ENCODE measurements around the gene PAN3. TPM values are rescaled to one million over a fixed set of nuclear protein-coding genes. Genes with fewer than 3 reads are reported as not detected.

Gene PAN3
- total and polyA plus RNA-seq, 2 of the 8 experiments (the other 6 are each of a cell fraction or from before 2014, with no cell fraction given) = 12.7 to 39.3 TPM

GRCh38 chr13:28319528-28319927, 181.2 kb downstream of the PAN3 start:
- Histone ChIP-seq H3K23ac (ENCODE audit: insufficient read length) (no peak overlapping the region), H4K91ac (replicated peaks; ENCODE audit: insufficient read length, low read length) (no peak overlapping the region), H3K36me3 (ENCODE audit: control insufficient read depth in 2 of 4, insufficient read depth in 4 of 4, low read length in 3 of 4) (peaks cover 0 to 18% (median 0%) of the 10 kb centered on the region in 4 experiments; a peak in 5 of 8 replicates), H4K20me1 (replicated peaks in 1 of 2; ENCODE audit: control insufficient read depth in 1 of 2, insufficient read depth in 2 of 2, low read length in 2 of 2) (peaks cover 0 to 2% of the 10 kb centered on the region in 2 experiments), H2BK15ac (ENCODE audit: low read length) (no peak overlapping the region), H3K9ac (replicated peaks in 1 of 4; ENCODE audit: extremely low read depth in 1 of 4, low read depth in 3 of 4, low read length in 3 of 4) (no peak overlapping the region), H2BK20ac (ENCODE audit: low read length) (no peak overlapping the region), H3K4ac (replicated peaks; ENCODE audit: insufficient read length, low read depth, low read length) (no peak overlapping the region), H2BK5ac (ENCODE audit: low read depth, low read length) (no peak overlapping the region), H2BK12ac (ENCODE audit: low read depth, low read length) (no peak overlapping the region), H3K18ac (ENCODE audit: extremely low read depth, low read length) (no peak overlapping the region), H3K4me1 (replicated peaks in 1 of 4; ENCODE audit: control insufficient read depth in 3 of 4, insufficient read depth in 4 of 4, low read length in 3 of 4) (0 out of 7 replicates have a peak, but pooled peaks cover 0 to 4% (median 0%) of the 10 kb centered on the region in 4 experiments), H4K8ac (ENCODE audit: extremely low read depth, insufficient read depth, low read length) (no peak overlapping the region), H3K79me1 (ENCODE audit: low read depth, low read length) (no peaks in the 10 kb centered on the region), H3K23me2 (ENCODE audit: low read depth, low read length) (no peaks in the 10 kb centered on the region), H3K4me3 (ENCODE audit: extremely low read depth in 1 of 4, insufficient read depth in 2 of 4, low read depth in 3 of 4, low read length in 4 of 4) (no peak overlapping the region), H3K79me2 (ENCODE audit: control insufficient read depth in 1 of 2, insufficient read depth in 2 of 2, low read length in 2 of 2) (no peaks in the 10 kb centered on the region), H3K4me2 (ENCODE audit: insufficient read depth in 1 of 2, low read depth in 2 of 2, low read length in 2 of 2) (no peak overlapping the region), H2AK5ac (ENCODE audit: low read depth, low read length) (no peak overlapping the region), H3K27ac (ENCODE audit: low read depth, low read length) (no peak overlapping the region), H4K5ac (ENCODE audit: insufficient read length, low read depth, low read length) (no peak overlapping the region), H2BK120ac (replicated peaks; ENCODE audit: low read depth, low read length) (no peak overlapping the region), H3K56ac (replicated peaks; ENCODE audit: insufficient read length, low read depth, low read length) (no peak overlapping the region), H2AFZ (ENCODE audit: low read length) (no peak overlapping the region), H3K27me3 (replicated peaks in 1 of 4; ENCODE audit: control insufficient read depth in 3 of 4, extremely low read depth in 1 of 4, insufficient read depth in 3 of 4, low read length in 3 of 4) (no peaks in the 10 kb centered on the region), H3K14ac (ENCODE audit: insufficient read length) (no peak overlapping the region), H3K9me3 (ENCODE audit: insufficient read depth in 2 of 2, low read depth in 1 of 2, low read length in 1 of 2) (no peaks in the 10 kb centered on the region)
- WGBS, 2 experiments (ENCODE audit: extremely low coverage in 1 of 2, insufficient coverage in 1 of 2, insufficient read length in 1 of 2, insufficient replicate concordance in 2 of 2, low coverage in 1 of 2, low lambda C conversion rate in 2 of 2, missing lambda C conversion rate in 1 of 2) = 81% methylated on average over 5 of the region's 5 CpGs; no CpG with 5 or more reads in 1 of the 2 experiments
- FAIRE-seq (no peak), DNase-seq (ENCODE audit: low read depth in 1 of 2, low spot score in 2 of 2) (no peak)
- POLR2A ChIA-PET (ENCODE audit: partially characterized antibody) = no interaction called here
- CTCF ChIA-PET (ENCODE audit: partially characterized antibody) = interaction anchor here (1.6 kb wide), 1 partner anchor 9 kb away, joined by 6 read pairs; no protein-coding TSS in a partner anchor
- TF ChIP-seq CHD2 (IDR thresholded peaks at IDR 0.05; ENCODE audit: low read length) = no peak
- TF ChIP-seq TBP (IDR thresholded peaks at IDR 0.05; ENCODE audit: low read depth, low read length) = no peak
- no peak for TF ChIP-seq YY1 (IDR thresholded peaks at IDR 0.05; ENCODE audit: low read depth, low read length)
- TF ChIP-seq NRF1 (IDR thresholded peaks at IDR 0.05; ENCODE audit: low read depth, low read length) = no peak
- TF ChIP-seq CBX8 (IDR thresholded peaks at IDR 0.05; ENCODE audit: borderline replicate concordance, low read depth, low read length) = no peak
- TF ChIP-seq GABPA (IDR thresholded peaks at IDR 0.05; ENCODE audit: borderline replicate concordance, insufficient read depth, low read length) = no peak
- no peak for TF ChIP-seq POU5F1 (IDR thresholded peaks at IDR 0.05; ENCODE audit: low read depth, low read length)
- no peak for TF ChIP-seq SP1 (IDR thresholded peaks at IDR 0.05; ENCODE audit: low read depth, low read length)
